Measurements from ENCODE around the gene MAMLD1.

DNA sequence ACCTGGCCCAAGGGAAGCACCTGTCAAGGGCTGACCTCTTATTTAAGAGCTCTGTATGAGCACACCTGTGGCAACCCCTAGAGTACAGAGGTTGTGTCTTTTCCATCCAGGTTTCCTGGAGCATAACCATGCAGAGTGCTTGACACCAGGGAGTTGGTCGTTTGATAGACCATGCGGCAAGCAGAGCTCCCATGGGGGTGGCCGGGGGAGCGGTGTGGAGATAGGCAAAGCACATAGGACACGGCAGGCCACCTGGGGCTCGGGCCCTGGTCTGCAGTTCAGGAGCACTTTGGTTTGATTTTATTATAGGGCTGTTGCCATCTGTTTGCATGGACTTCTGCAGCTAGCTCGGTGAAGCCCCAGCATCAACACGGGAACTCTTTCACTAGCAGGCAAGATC is 110.3 kb downstream of the MAMLD1 start:
- TF ChIP-seq, protein P1, sequence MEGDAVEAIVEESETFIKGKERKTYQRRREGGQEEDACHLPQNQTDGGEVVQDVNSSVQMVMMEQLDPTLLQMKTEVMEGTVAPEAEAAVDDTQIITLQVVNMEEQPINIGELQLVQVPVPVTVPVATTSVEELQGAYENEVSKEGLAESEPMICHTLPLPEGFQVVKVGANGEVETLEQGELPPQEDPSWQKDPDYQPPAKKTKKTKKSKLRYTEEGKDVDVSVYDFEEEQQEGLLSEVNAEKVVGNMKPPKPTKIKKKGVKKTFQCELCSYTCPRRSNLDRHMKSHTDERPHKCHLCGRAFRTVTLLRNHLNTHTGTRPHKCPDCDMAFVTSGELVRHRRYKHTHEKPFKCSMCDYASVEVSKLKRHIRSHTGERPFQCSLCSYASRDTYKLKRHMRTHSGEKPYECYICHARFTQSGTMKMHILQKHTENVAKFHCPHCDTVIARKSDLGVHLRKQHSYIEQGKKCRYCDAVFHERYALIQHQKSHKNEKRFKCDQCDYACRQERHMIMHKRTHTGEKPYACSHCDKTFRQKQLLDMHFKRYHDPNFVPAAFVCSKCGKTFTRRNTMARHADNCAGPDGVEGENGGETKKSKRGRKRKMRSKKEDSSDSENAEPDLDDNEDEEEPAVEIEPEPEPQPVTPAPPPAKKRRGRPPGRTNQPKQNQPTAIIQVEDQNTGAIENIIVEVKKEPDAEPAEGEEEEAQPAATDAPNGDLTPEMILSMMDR (IDR thresholded peaks at IDR 0.05; ENCODE audit: insufficient read depth, low read length), result no peak
- TF ChIP-seq POLR2AphosphoS5 (IDR thresholded peaks at IDR 0.05; ENCODE audit: low read depth) (no peak), GABPA (IDR thresholded peaks at IDR 0.05; ENCODE audit: low read depth) (no peak)
- TF ChIP-seq, protein P2, sequence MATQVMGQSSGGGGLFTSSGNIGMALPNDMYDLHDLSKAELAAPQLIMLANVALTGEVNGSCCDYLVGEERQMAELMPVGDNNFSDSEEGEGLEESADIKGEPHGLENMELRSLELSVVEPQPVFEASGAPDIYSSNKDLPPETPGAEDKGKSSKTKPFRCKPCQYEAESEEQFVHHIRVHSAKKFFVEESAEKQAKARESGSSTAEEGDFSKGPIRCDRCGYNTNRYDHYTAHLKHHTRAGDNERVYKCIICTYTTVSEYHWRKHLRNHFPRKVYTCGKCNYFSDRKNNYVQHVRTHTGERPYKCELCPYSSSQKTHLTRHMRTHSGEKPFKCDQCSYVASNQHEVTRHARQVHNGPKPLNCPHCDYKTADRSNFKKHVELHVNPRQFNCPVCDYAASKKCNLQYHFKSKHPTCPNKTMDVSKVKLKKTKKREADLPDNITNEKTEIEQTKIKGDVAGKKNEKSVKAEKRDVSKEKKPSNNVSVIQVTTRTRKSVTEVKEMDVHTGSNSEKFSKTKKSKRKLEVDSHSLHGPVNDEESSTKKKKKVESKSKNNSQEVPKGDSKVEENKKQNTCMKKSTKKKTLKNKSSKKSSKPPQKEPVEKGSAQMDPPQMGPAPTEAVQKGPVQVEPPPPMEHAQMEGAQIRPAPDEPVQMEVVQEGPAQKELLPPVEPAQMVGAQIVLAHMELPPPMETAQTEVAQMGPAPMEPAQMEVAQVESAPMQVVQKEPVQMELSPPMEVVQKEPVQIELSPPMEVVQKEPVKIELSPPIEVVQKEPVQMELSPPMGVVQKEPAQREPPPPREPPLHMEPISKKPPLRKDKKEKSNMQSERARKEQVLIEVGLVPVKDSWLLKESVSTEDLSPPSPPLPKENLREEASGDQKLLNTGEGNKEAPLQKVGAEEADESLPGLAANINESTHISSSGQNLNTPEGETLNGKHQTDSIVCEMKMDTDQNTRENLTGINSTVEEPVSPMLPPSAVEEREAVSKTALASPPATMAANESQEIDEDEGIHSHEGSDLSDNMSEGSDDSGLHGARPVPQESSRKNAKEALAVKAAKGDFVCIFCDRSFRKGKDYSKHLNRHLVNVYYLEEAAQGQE (IDR thresholded peaks at IDR 0.05; ENCODE audit: insufficient replicate concordance, low read depth), result no peak
